Activated CD8-positive, alpha-beta memory T cell treated with anti-CD3 and anti-CD28 coated beads for 48 hours (primary cell): Measurements from ENCODE around the gene SPECC1.
"Not testable (repeated sequence)": the region's sequence is repeated elsewhere in the genome, so short reads cannot be mapped to it uniquely, and the experiment has no call there.

Experiments
- DNase-seq, 3 experiments: peaks; one replicate each; pipeline ENCODE4 v3.0.0-alpha.2; 2020; ENCODE audit warnings: low read depth in 2 of 3, low spot score in 2 of 3

The SPECC1 gene

DNA sequence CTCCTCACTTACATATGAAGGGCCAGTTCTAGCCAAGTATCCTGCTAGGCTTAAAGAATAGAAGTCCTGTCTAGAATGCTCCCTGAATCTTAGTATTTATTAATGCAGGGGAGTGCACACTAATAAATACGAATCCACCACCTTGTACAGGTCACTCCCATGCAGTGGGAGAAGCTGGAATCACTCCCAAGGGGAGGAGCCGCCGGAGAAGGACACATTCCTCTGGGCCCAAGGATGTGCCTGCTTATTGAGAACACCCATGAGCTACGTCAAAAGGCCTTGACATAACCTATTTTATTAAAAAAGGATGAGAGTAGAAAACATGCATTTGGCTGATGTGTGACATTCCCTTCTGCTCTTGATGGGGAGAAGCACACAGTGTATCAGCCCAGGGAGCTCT, 223.5 kb downstream of the SPECC1 start:
- no peak for DNase-seq

DNA sequence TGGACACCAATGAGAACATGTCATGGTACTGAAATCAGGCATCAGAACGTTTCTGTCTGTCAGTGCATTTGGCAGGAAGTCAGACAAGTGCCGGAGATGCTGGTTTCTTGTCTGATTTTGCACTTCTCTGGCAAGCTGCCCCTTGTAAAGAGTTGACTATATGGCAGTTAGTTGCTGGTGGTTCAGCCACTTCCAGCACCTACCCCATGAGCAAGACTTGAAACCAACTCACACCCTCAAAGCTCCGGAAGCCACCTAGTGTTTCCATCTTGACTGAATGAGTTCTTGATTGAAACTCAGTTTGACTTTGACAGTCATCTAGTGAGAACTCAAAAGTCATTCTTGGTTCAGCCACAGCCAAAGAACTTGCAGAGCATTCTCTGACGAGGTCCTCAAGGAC, 225.1 kb downstream of the SPECC1 start:
- peak in 2 of 3 experiments; percentile 19 to 25 for DNase-seq

DNA sequence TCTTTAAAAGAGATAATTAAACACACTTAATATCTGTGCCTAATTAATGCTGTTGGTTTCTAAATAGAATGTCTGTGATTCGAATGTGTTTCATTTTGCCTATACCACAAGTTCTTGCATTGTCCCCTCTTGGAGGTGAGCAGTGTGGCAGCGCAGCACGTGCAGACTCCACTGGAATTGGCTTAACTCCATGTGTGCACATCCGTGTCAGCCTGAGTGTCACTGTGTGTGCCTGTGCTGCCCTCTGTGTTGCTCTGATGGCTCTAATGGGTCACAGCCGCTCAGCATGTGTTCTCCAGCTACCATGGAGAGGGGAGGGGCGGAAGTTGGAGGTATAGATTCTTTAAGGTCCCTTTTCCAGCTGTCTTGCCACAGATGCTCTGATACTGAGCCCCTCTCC, 226.6 kb downstream of the SPECC1 start:
- no peak for DNase-seq

DNA sequence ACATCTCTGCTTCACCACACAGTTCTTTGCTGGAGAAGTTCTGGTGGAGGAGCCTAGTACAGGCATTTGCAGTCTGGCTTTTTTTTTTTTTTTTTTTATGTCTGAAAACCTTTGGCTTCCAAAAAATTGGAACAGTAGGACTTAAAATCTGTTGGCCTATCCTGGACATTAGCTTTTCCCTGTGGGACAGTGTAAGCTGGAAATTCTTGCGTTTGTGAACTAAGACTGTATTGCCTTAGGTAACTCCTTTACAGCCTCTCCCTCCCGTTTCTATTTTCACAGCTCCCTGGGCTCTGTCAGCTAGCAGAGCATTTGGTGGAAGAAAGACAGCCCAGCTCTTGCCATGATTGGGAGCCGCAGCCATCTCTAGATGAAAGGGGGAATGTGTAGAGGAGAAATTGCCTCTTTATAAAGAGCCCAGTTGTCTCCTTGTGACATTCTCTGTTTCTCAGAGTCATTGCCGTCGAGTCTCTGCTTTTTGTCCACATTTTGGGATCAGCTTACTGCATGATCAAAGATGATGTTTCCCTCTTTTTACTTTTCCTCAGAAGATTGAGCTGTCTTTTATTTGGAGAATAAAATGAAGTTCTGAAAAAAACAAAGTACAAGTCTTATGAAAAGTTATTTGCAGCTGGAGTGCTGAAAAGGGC, 227.5 kb downstream of the SPECC1 start:
- no peak for DNase-seq

DNA sequence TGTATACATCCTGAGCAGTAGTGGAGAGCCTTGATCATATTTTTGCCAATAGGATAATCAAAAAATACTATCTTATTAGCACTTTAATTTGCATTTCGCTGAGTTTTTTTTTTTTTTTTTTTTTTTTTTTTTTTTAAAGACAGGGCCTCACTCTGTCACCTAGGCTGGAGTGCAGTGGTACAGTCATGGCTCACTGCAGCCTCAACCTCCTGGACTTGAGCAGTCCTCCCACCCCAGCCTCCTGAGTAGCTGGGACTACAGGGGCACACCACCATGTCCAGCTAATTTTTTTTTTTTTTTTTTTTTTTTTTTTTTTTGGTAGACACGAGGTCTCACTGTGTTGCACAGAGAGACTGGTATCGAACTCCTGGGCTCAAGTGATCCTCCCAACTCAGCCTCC, 230.6 kb downstream of the SPECC1 start:
- not testable (repeated sequence) for DNase-seq

DNA sequence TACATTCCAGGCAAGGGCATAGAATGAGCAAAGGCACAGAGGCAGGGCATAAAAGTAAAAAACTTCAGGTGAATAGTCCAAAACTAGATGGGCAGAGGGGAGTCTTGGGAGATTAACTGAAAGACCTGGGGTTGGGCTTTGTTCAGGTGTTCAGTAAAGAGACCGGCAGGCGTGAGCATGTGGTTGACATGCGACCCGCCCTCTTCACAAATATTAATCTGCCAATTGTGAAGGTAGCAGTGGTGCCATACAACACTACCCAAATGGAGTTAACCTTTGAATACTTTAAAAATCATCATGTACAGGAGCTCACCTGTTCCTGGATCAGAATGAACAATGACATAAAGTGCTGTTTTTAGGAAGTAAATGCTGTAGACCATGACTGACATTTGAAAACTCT, 232.7 kb downstream of the SPECC1 start:
- no peak for DNase-seq

DNA sequence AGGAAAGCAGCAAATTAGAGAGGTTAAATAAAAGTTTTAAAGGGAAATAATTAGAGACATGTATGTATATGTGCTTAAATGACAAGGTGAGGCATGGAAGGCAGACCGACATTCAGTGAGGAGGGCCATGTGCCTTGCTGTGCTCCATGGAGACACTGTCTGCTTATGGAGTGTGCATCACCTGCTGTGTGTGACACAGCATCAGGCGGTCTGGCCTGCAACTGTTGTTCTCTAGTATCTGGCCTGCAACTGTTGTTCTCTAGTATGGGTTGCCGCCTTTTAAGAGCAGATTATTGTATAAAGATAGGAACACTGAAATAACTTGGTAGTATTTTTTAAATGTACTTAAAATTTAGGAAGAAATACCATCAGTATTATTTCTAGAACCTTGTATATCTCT, 233.1 kb downstream of the SPECC1 start:
- DNase-seq = no peak

DNA sequence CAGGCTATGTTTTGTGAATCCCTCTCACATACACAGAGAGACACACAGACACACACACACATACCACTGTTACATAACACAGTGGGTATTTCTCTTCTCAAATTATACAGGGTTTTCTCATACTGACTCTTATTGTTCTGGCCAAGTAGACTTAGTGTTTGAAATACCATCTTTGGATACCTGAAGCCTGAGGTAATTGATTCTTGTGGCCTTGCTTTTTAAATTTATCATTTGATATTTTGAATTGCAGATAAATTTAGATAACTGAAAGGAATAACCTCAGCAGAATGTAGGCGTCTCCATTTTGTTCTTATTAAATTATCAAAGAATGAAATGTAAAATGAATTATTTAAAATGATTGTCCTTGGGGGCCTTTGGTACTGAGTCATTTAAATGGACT, 234.4 kb downstream of the SPECC1 start:
- no peak for DNase-seq

DNA sequence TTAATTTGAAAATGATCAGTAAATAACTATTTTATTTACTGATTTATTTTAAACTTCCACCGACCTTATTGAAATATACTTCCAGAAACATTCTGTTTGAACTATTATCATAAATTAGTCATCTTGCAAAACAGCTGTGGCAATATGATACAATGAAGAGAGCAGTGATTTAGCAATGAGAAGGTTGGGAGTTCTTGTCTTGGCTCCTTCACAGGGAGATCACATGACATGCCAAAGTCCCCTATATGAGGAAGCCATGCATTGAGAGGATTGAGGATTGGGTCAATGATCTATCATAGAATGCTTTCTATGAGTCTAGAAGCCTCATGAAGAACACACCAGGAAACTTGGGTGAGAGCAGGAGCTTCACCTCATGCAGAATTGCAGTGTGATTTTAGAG, 235.5 kb downstream of the SPECC1 start:
- DNase-seq = no peak

DNA sequence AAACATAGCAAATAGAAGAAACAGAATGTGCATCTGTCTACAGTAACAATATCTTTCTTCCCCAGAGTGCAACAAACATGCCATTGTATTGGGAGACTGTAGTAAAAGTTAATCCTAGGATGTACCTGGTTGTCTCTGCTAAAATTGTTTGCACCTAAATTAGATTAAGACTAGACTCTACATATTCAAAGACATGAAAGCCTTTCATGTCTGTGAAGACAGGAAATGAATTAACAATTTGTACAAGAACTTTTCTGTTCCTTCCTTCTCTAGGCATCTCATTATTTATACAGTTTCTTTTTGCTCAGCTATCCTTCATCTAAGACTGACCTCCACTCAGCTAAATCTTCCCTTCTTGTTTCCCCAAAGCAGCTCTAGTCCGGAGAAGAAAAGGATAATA, 237.5 kb downstream of the SPECC1 start:
- DNase-seq = no peak

DNA sequence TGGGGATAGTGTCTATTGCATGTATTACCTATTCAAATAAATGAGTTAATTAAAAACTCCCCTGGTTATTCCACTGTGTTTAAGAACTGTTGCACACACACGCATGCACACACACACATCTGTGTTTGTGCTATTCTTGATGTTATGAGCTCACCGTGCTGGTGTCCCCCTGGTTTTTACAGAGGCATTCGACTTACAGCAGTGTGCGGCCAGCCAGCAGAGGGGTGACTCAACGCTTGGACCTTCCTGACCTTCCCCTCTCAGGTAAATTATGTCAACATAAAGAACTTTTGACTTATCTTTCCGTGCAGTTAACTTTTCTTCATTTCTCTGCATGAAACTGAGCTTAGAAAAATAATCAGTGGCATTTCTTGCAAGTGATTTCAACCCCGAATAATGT, 244.2 kb downstream of the SPECC1 start:
- DNase-seq = no peak

DNA sequence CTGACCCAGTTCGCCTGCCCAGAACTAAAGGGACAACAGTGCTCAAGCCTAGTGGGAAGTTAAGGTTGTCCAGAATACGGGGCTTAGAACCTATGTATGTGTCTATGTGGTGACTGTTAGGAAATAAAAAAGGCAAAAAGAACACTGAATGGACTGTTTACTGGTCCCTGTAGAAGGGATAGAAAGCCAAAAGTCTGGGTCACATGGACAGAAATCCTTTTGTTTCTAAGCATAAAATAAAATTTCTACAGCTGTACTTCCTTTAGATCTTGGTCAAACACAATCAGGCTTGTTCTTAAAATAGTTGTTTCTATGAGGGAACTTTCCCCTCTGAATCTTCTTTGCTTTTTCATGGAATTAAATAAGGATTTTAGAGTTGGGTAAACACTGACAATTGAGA, 245.4 kb downstream of the SPECC1 start:
- DNase-seq = no peak

DNA sequence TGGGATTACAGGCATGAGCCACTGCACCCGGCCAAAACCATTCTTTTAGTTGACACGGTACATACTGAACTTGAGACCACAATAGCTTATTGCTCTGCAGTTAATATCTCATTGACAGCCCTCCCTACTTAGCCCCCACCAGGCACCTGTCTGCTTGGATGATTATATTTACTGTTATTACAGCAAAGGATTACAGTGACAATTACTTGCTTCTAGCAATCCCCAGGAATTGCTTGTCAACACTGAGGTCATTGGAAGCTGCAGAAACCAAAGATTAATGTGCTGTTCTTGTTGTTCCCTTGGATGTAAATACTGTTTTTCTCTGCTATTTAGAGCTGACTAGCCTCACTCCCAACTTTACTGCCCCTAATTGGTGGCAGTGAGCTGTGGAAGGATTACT, 247.0 kb downstream of the SPECC1 start:
- DNase-seq = no peak

DNA sequence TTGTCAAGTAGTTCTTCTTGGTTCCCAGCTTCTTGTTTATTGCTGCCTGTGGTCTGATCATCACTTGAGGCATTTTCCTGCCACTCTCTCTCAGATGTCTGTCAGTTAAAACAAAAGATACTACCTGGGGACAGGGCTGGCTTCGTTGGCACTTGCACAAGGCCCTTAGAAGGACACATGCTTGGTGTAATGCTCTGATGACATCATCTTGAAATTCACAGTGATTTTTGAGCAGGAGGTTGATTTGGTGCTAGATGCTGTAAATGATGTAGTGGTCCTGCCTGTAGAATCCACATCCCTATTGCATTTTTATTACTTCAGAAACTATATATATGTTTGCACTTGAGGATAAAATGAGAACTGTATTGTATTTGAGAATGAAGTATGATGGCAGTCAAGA, 247.8 kb downstream of the SPECC1 start:
- DNase-seq = no peak

DNA sequence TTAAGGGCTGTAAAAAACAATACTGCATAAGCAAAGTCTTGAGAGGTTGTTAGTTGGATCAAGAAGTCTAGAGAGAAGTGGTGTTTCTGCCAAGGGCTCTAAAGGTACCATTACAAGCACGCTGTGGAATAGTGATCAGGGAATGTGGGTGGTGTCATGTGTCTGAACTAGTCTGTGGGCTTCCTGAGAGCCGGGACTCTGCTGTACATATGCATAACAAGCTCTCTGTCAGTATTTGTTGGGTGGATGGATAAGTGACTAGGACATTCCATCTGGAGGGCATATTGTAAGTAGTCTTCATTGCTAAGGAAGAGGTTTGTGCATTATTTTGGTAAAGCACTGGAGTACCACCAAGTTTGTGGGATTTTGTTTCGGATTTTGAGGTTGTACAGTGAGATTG, 248.6 kb downstream of the SPECC1 start:
- DNase-seq = no peak

DNA sequence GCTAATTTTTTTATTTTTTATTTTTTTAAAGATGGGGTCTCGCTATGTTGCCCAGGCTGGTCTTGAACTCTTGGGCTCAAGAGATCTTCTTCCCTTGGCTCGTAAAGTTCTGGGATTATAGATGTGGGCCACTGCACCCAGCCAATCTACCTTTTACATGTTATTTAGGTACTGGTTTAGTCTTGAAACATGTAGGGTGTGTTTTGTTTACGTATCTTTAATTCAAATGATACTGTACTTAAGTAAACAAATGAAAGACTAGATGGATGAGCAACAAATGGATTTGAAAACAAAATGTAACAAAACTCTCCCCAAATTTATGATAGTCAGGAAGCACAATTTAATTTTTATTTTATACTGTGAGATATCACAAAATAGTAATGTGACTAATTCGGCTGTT, 250.5 kb downstream of the SPECC1 start:
- DNase-seq = no peak

DNA sequence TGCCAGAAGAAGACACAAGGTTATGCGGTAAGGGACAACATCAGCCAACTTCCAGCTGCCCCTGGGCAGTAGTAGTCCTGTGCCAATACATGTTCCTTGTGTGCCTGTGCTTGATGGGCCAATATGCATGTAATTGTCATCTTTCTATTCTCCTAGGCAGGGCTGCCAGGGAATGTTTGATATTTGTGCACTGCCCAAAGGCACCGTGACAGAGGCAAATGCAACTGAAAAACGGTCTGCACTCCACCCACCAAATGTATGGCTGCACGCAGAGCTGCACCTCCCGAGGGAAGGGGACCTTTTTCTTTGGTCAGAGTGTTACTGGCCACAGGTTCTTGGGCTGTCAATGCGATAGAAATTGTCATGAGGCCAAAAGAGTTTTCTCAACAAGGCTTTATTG, 251.1 kb downstream of the SPECC1 start:
- DNase-seq = no peak

DNA sequence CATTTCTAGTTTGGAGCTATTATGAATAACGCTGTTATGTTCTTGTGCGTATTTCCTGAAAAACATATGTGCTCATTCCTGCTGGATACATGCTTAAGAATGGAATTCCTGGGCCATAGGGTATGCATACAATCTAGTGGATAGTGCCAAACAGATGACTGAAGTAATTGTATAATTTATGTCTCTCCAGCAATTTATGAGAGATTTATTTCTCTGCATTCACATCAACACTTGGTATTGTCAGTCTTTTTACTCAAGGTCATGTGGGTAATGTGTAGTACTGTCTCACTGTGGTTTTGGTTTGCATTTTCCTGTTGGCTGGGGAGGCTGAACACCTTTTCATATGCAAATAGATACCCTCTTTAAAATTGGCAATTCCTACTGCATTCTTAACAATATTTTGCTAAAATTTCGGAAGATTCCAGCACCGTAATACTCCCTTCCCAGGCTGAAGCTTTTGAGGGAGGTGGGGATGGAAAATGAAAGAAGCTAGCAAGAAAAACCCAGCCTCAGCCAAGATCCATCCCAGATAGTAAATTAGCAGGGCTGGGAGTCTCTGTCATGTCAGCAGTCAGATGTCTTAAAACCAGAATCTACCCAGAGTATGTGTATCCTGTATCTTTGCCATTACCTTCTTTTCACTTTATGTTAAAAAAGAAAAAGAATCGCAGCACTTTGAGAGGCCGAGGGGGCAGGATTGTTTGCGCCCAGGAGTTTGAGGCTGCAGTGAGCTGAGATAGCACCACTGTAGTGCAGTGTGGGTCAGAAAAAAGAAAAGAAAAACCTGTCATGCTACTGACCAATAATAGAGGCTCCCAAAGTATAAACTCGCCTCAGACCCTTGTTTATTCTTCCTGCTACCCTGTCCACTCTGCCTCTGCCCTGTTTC, 253.3 kb downstream of the SPECC1 start:
- DNase-seq = no peak

DNA sequence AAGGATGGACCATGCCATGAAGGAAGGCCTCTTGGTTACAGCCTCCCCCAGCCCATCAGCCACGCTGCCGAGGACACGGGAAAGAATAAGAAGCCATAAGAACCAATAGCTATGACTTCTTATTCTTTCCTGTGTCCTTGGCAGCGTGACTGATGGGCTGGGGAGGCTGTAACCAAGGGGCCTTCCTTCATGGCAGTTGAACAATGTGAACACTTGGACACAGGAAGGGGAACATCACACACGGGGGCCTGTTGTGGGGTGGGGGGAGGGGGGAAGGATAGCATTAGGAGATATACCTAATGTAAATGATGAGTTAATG, 253.9 kb downstream of the SPECC1 start:
- DNase-seq = not testable (repeated sequence)

DNA sequence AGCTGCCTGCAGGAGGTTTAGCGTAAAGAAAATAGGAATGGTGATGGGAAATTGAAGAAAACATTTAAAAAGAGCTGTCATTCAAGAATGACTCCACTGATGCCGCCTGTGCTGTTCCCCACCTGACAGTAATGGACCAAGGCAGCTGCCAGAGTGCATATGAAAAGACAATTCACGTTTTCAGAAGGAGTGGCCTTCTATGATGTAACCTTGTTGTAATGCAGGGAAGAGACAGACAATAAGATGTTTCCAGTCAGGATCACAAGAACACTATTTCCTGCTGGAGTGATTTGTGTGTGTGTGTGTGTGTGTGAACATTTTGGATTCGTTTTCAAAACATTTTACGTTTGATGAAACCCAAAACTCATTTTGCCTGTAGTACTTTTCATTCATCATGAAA, 254.4 kb downstream of the SPECC1 start:
- DNase-seq = no peak

DNA sequence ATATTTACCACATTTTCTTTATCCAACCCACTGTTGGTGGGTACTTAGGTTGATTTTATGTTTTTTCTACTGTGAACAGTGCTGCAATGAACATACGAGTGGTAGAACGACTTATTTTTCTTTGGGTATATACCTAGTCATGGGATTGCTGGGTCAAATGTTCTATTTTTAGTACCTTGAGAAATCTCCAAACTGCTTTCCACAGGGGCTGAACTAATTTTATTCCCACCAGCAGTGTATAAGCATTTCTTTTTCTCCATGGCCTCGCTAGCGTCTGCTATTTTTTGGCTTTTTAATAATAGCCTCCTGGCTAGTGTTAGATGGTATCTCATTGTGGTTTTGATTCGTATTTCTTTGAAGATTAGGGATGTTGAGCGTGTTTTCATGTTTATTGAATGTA, 255.8 kb downstream of the SPECC1 start:
- DNase-seq = no peak

DNA sequence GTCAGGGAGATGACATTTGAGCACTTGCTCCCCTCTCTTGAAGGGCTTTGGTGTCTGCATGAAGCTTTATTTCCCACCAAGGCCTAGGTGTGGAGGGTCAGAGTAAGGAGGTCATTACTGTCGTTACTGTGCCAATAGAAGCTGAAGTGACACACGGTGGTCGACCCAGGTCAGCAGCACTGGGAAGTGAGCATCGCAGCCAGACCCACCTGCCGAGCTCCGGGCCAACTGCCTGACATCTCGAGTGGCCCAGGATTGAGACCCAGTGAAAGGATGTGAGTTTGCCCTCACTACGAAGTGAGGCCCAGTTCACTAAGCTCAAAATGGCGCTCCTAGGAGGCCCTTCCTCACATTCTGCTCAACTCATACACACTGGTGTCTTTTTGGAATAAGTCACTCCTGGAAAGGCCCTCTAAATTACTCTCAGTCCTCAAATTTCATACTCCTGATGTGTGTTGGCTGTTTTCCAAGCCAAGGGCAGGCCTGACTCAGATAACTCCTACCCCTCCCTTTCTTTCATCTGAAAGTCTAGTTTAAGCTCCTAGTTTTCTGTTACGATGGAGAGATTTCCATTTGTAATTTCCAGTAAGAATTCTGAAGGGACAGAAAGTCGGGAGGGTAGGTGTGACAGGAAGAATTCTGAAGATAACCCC, 257.8 kb downstream of the SPECC1 start:
- DNase-seq = no peak
